Mucosa of descending colon (tissue), 3 donors: ENCODE measurements around the gene EFCC1. TPM values are rescaled to one million over a fixed set of nuclear protein-coding genes. Genes with fewer than 3 reads are reported as not detected.

ENCODE experiments used
- ATAC-seq: fragments of 200-7000 bp; cut with Tn5 transposase; one replicate; pipeline ENCODE4 v1.9.1; 2020; ENCODE audit warnings: mild to moderate bottlenecking, moderate library complexity
- DNase-seq, 3 donors: peaks; one replicate each; pipeline ENCODE4 v3.0.0-alpha.2; 2020
- H3K36me3 ChIP-seq: fragments of 200-600 bp; one replicate; pipeline ENCODE4 v1.8.0; 2021; ENCODE audit warnings: low read depth, mild to moderate bottlenecking
- H3K4me1 ChIP-seq: fragments of 200-600 bp; one replicate; pipeline ENCODE4 v1.8.0; 2021; ENCODE audit warnings: low read depth, mild to moderate bottlenecking
- H3K4me3 ChIP-seq: fragments of 200-600 bp; one replicate; pipeline ENCODE4 v1.8.0; 2021; ENCODE audit warnings: mild to moderate bottlenecking
- H3K9me3 ChIP-seq: fragments of 200-600 bp; one replicate; pipeline ENCODE4 v1.8.0; 2021; ENCODE audit warnings: mild to moderate bottlenecking
- intact Hi-C, 2 donors: fragments of 100-400 bp; cut with DNase I in 1 of 2; cut with micrococcal nuclease in 1 of 2; formaldehyde crosslinking; loops; one replicate each; pipeline versions ENCODE4 v1.11.0 to v1.11.1; 2022; cut with DNase I, micrococcal nuclease
- total RNA-seq, 3 donors: library from RNA; stranded (reverse); fragmentation: NEBNext Ultra II Directional in 2 of 3; extraction: Animal tissue kit (Norgen Biotek cat#: 25700) in 2 of 3; gene quantifications; one replicate each; pipeline versions ENCODE4 v1.2.1 to v1.2.4, GENCODE V29; 2021 to 2023
- TF ChIP-seq, protein P1 (sequence below): fragments of 200-600 bp; IDR thresholded peaks from one replicate; pipeline ENCODE4 v1.8.0; 2022; ENCODE audit warnings: antibody characterized with exemption, mild to moderate bottlenecking
- donor health status: DM: no; HTN: no; CAD: no; lungs with moderate emphysema.
- donor health status: DM: no; HTN: no; CAD: no.
- donor health status: DM: no; HTN: yes; CAD: no.

The EFCC1 gene
- total RNA-seq, 3 donors from 2014 or later: 1.8 to 12.0 (median 3.6) TPM

DNA sequence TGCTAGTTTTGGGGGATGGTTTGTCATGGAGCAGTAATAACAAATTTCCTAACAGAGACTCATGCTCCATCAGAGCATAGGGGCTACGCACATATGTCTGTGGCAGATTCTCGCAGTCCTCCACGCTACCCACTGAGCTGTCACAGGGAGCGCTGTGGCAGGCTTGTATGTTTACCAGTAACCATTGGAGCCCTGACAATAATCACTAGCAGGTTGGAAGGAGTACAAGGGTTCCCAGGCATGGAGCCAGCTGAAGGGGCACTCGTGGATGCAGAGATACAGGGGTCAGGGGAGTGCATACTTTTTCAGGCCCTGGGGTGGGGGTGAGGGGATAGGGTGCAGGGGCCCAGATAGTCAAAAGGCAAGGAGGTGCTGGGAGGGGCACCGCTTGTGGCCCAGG is 51.6 kb downstream of the EFCC1 start:
- Histone ChIP-seq H3K9me3 (peaks cover 3% of the 10 kb centered on the region), H3K4me3 (no peak overlapping the region), H3K4me1 (peaks cover 38% of the 10 kb centered on the region), H3K36me3 (no peaks in the 10 kb centered on the region)
- ATAC-seq (peak; percentile 16), DNase-seq (peak; percentile 54 to 62 (median 60))
- intact Hi-C loops: loop anchor here in 1 of 2 donors (10.0 kb wide), 1 partner anchor 192 kb away; the partner anchor contains the start of gene COPG1
- TF ChIP-seq, protein P1, sequence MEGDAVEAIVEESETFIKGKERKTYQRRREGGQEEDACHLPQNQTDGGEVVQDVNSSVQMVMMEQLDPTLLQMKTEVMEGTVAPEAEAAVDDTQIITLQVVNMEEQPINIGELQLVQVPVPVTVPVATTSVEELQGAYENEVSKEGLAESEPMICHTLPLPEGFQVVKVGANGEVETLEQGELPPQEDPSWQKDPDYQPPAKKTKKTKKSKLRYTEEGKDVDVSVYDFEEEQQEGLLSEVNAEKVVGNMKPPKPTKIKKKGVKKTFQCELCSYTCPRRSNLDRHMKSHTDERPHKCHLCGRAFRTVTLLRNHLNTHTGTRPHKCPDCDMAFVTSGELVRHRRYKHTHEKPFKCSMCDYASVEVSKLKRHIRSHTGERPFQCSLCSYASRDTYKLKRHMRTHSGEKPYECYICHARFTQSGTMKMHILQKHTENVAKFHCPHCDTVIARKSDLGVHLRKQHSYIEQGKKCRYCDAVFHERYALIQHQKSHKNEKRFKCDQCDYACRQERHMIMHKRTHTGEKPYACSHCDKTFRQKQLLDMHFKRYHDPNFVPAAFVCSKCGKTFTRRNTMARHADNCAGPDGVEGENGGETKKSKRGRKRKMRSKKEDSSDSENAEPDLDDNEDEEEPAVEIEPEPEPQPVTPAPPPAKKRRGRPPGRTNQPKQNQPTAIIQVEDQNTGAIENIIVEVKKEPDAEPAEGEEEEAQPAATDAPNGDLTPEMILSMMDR: no peak

- Histone ChIP-seq H3K9me3 (no peaks in the 10 kb centered on the region), H3K36me3 (no peaks in the 10 kb centered on the region), H3K4me3 (no peak overlapping the region), H3K4me1 (peaks cover 49% of the 10 kb centered on the region)
- TF ChIP-seq, protein P1: no peak
- DNase-seq (peak in 2 of 3 donors; percentile 40 to 58), ATAC-seq (peak; percentile 62)
- intact Hi-C loops: loop anchor here in 1 of 2 donors (10.0 kb wide), 1 partner anchor 190 kb away; the partner anchor contains the start of gene COPG1
Measured at GRCh38 chr3:129054605-129055104, 53.6 kb downstream of the EFCC1 start.

GRCh38 chr3:129056451-129057173 is 55.5 kb downstream of the EFCC1 start:
- H3K4me3 ChIP-seq: no peak overlapping the region
- no peaks in the 10 kb centered on the region for H3K36me3 ChIP-seq
- intact Hi-C loops: loop anchor here in 1 of 2 donors (10.0 kb wide), 1 partner anchor 188 kb away; the partner anchor contains the start of gene COPG1
- H3K9me3 ChIP-seq: no peaks in the 10 kb centered on the region
- H3K4me1 ChIP-seq: peaks cover 45% of the 10 kb centered on the region
- TF ChIP-seq, protein P1: no peak
- ATAC-seq: peak; percentile 13
- DNase-seq: peak in 2 of 3 donors; percentile 30 to 43

DNA sequence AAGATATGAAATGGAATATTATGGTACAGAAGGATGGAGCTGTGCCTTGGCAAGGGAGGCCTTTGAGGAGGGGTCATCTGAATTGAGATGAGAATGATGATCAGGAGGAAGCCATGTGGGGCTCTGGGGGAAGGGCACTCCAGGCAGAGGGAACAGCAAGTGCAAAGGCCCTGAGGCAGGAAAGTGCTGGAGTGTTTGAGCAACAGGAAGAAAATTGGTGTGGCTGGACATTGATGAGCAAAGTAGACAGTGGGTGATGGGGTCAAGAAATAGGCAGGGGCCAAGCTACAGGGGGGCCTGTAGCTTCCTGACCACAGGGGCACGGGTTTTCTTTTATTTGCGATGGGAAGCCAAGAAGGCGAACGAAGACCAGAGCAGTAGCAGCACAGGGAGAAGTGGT is 56.1 kb downstream of the EFCC1 start:
- Histone ChIP-seq H3K9me3 (no peaks in the 10 kb centered on the region), H3K4me1 (peaks cover 42% of the 10 kb centered on the region), H3K36me3 (no peaks in the 10 kb centered on the region), H3K4me3 (no peak overlapping the region)
- intact Hi-C loops: loop anchor here in 1 of 2 donors (10.0 kb wide), 1 partner anchor 188 kb away; the partner anchor contains the start of gene COPG1
- DNase-seq (peak in 2 of 3 donors; percentile 9 to 23), ATAC-seq (no peak)
- TF ChIP-seq, protein P1: no peak

- Histone ChIP-seq H3K9me3 (no peaks in the 10 kb centered on the region), H3K4me1 (peaks cover 37% of the 10 kb centered on the region), H3K4me3 (no peak overlapping the region), H3K36me3 (no peaks in the 10 kb centered on the region)
- ATAC-seq: peak; percentile 41
- peak; percentile 58 to 75 (median 58) for DNase-seq
- TF ChIP-seq, protein P1: no peak
- intact Hi-C loops: loop anchor here in 1 of 2 donors (10.0 kb wide), 1 partner anchor 186 kb away; the partner anchor contains the start of gene COPG1
Measured at GRCh38 chr3:129058441-129059200, 57.5 kb downstream of the EFCC1 start.
